Body of pancreas (tissue), 4 donors: ENCODE data around the gene C1GALT1.

Source experiments
- POLR2A ChIP-seq, 3 donors: fragments of 450-650 bp; IDR thresholded peaks; one replicate each; pipeline ENCODE4 v1.6.1; 2016; ENCODE audit warnings: antibody characterized with exemption in 3 of 3, mild to moderate bottlenecking in 2 of 3
- TF ChIP-seq, protein P1 (sequence below), 7 experiments: fragments of 450-650 bp in 4 of 7; fragments of 200-600 bp in 3 of 7; sonication (generic) in 3 of 7; IDR thresholded peaks; one replicate each; pipeline ENCODE4 v1.5.1; 2016 to 2019; ENCODE audit warnings: antibody characterized with exemption in 7 of 7

- TF ChIP-seq, protein P1, sequence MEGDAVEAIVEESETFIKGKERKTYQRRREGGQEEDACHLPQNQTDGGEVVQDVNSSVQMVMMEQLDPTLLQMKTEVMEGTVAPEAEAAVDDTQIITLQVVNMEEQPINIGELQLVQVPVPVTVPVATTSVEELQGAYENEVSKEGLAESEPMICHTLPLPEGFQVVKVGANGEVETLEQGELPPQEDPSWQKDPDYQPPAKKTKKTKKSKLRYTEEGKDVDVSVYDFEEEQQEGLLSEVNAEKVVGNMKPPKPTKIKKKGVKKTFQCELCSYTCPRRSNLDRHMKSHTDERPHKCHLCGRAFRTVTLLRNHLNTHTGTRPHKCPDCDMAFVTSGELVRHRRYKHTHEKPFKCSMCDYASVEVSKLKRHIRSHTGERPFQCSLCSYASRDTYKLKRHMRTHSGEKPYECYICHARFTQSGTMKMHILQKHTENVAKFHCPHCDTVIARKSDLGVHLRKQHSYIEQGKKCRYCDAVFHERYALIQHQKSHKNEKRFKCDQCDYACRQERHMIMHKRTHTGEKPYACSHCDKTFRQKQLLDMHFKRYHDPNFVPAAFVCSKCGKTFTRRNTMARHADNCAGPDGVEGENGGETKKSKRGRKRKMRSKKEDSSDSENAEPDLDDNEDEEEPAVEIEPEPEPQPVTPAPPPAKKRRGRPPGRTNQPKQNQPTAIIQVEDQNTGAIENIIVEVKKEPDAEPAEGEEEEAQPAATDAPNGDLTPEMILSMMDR (IDR thresholded peaks at IDR 0.05) = no peak
- no peak for TF ChIP-seq POLR2A (IDR thresholded peaks at IDR 0.05)
Measured at GRCh38 chr7:7175075-7175695, 7.2 kb upstream of the C1GALT1 start.
